Lower lobe of right lung (tissue), 2 donors: ENCODE data around the gene PRR15L. TPM values are rescaled to one million over a fixed set of nuclear protein-coding genes. Genes with fewer than 3 reads are reported as not detected.
A peak's percentile ranks its signal among the peaks of the same experiment; 100 is the strongest.

Experiments used
- ATAC-seq, 2 donors: fragments of 200-7000 bp; cut with Tn5 transposase; one replicate each; pipeline ENCODE4 v1.9.1; 2020 to 2022; ENCODE audit warnings: mild to moderate bottlenecking in 2 of 2, moderate library complexity in 2 of 2
- DNase-seq: peaks from one replicate; pipeline ENCODE4 v3.0.0-alpha.2; 2020
- H3K27ac ChIP-seq: fragments of 200-600 bp; one replicate; pipeline ENCODE4 v1.8.0; 2022
- H3K27me3 ChIP-seq: fragments of 200-600 bp; one replicate; pipeline ENCODE4 v1.8.0; 2022; ENCODE audit warnings: low read depth
- H3K36me3 ChIP-seq: fragments of 200-600 bp; one replicate; pipeline ENCODE4 v1.8.0; 2022; ENCODE audit warnings: mild to moderate bottlenecking
- H3K4me1 ChIP-seq: fragments of 200-600 bp; one replicate; pipeline ENCODE4 v1.8.0; 2022
- H3K4me3 ChIP-seq: fragments of 200-600 bp; one replicate; pipeline ENCODE4 v1.8.0; 2022; ENCODE audit warnings: mild to moderate bottlenecking
- H3K9me3 ChIP-seq: fragments of 200-600 bp; one replicate; pipeline ENCODE4 v1.8.0; 2022
- CTCF ChIP-seq: fragments of 200-600 bp; IDR thresholded peaks from one replicate; pipeline ENCODE4 v1.8.0; 2022; ENCODE audit warnings: antibody characterized with exemption, mild to moderate bottlenecking
- intact Hi-C: fragments of 100-400 bp; cut with DNase I; formaldehyde crosslinking; loops from one replicate; pipeline ENCODE4 v1.11.0; 2022
- total RNA-seq: library from RNA; stranded (reverse); fragmentation: NEBNext Ultra II Directional; extraction: Animal tissue kit (Norgen Biotek cat#: 25700); gene quantifications from one replicate; pipeline ENCODE4 v1.2.1, GENCODE V29; 2021
- donor health status: DM: no; HTN: yes; CAD: no; lungs with severe emphysema.

PRR15L gene
- total RNA-seq, 1 donor from 2014 or later, result 48.1 TPM

- H3K27ac ChIP-seq, result peak overlapping the region; percentile 85
- no peak for TF ChIP-seq CTCF
- intact Hi-C loops, result no loop called here
- no peaks in the 10 kb centered on the region for H3K27me3 ChIP-seq
- no peaks in the 10 kb centered on the region for H3K9me3 ChIP-seq
- DNase-seq, result peak; percentile 93
- ATAC-seq, result peak; percentile 86 to 87
- peak overlapping the region; percentile 61 for H3K4me3 ChIP-seq
- peaks cover 23% of the 10 kb centered on the region for H3K4me1 ChIP-seq
- H3K36me3 ChIP-seq, result peaks cover 6% of the 10 kb centered on the region
These were observed 1.9 kb downstream of the PRR15L start for GRCh38 chr17:47955497-47956461.

- peaks cover 40% of the 10 kb centered on the region for H3K4me1 ChIP-seq
- H3K27ac ChIP-seq, result peak overlapping the region; percentile 85
These were observed 3.8 kb downstream of the PRR15L start for GRCh38 chr17:47953909-47954308.

GRCh38 chr17:47952171-47953021, 5.3 kb downstream of the PRR15L start:
- TF ChIP-seq CTCF, result no peak
- Histone ChIP-seq H3K9me3 (no peaks in the 10 kb centered on the region), H3K27me3 (no peaks in the 10 kb centered on the region), H3K27ac (peak overlapping the region; percentile 85), H3K36me3 (peaks cover 15% of the 10 kb centered on the region), H3K4me3 (peak overlapping the region; percentile 17), H3K4me1 (peaks cover 50% of the 10 kb centered on the region)
- DNase-seq (no peak), ATAC-seq (peak; percentile 3 to 39)
- intact Hi-C loops, result no loop called here

More at GRCh38 chr17:47953909-47954308, 3.8 kb downstream of the PRR15L start:
- Histone ChIP-seq H3K36me3 (peaks cover 6% of the 10 kb centered on the region), H3K9me3 (no peaks in the 10 kb centered on the region), H3K4me3 (peak overlapping the region; percentile 37), H3K27me3 (no peaks in the 10 kb centered on the region)
- intact Hi-C loops, result no loop called here
- no peak for ATAC-seq
- no peak for DNase-seq
- TF ChIP-seq CTCF, result no peak

GRCh38 chr17:47950448-47950847, 7.2 kb downstream of the PRR15L start:
- Histone ChIP-seq H3K9me3 (no peaks in the 10 kb centered on the region), H3K4me1 (peaks cover 68% of the 10 kb centered on the region), H3K27me3 (no peaks in the 10 kb centered on the region), H3K36me3 (peaks cover 28% of the 10 kb centered on the region), H3K4me3 (no peak overlapping the region), H3K27ac (peak overlapping the region; percentile 78)
- no peak for TF ChIP-seq CTCF
- intact Hi-C loops, result no loop called here
- ATAC-seq (no peak), DNase-seq (no peak)

- Histone ChIP-seq H3K4me3 (peak overlapping the region; percentile 45), H3K27me3 (no peaks in the 10 kb centered on the region), H3K36me3 (peaks cover 31% of the 10 kb centered on the region), H3K9me3 (no peaks in the 10 kb centered on the region), H3K4me1 (peaks cover 73% of the 10 kb centered on the region), H3K27ac (peak overlapping the region; percentile 78)
- ATAC-seq, result no peak
- TF ChIP-seq CTCF, result no peak
- intact Hi-C loops, result no loop called here
- no peak for DNase-seq
These were observed 7.7 kb downstream of the PRR15L start for GRCh38 chr17:47949946-47950345.
